Adipose tissue (tissue), 3 donors: ENCODE measurements around the gene OR11A1. TPM values are rescaled to one million over a fixed set of nuclear protein-coding genes. Genes with fewer than 3 reads are reported as not detected.

Source experiments
- H3K27ac ChIP-seq: one replicate; pipeline ENCODE4 v1.5.1; 2013; ENCODE audit warnings: low read depth, low read length
- WGBS, 3 donors: extraction: QIAGEN DNeasy Blood & Tissue Kit; methylation state at CpG; one replicate each; pipeline ENCODE4 v1.1.7; 2013; 5-methylcytosine and 5-hydroxymethylcytosine counted together
- polyA plus RNA-seq, 3 donors: library from polyadenylated mRNA; stranded (reverse); fragments of 200-250 nt; gene quantifications; one replicate each; pipeline ENCODE4 v1.2.3, GENCODE V29; 2013
- donor health status: healthy with polysubstance abuse.
- donor health status: Bipolar disorder and iron deficiency.
- donor health status: healthy.

The OR11A1 gene, protein sequence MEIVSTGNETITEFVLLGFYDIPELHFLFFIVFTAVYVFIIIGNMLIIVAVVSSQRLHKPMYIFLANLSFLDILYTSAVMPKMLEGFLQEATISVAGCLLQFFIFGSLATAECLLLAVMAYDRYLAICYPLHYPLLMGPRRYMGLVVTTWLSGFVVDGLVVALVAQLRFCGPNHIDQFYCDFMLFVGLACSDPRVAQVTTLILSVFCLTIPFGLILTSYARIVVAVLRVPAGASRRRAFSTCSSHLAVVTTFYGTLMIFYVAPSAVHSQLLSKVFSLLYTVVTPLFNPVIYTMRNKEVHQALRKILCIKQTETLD
- polyA plus RNA-seq, result not detected

DNA sequence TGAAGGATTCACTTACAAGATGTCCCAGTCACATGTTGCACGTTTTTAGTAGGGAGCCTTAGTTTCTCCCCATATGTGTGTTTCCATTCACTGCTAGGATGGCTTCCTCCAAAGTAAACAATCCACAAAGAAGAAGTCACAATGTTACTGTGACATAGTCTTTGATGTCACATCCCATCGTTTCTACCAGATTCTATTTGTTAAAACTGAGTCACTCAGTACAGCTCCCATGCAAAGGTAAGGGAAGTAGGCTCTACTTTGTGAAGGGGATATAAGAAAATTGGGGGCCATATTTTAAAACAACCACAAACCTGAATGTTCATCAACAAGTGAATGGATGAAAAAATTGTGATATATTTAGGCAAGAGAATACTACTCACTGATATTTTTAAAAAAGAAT, at the start of gene OR11A1, which contains the start of gene OR2H1:
TSS of gene OR11A1 (minus strand) at position 101 of the 400 bp plus-strand sequence. CDS start 29,430 bp downstream, outside the sequence.
TSS of gene OR2H1 (plus strand) at position 185 of the 400 bp plus-strand sequence. CDS start 4,615 bp downstream, outside the sequence.
- no peak within 1 kb of the TSS for H3K27ac ChIP-seq
- 50 to 68% (median 68%) methylated on average over 2 of the region's 2 CpGs for WGBS, 3 donors

DNA sequence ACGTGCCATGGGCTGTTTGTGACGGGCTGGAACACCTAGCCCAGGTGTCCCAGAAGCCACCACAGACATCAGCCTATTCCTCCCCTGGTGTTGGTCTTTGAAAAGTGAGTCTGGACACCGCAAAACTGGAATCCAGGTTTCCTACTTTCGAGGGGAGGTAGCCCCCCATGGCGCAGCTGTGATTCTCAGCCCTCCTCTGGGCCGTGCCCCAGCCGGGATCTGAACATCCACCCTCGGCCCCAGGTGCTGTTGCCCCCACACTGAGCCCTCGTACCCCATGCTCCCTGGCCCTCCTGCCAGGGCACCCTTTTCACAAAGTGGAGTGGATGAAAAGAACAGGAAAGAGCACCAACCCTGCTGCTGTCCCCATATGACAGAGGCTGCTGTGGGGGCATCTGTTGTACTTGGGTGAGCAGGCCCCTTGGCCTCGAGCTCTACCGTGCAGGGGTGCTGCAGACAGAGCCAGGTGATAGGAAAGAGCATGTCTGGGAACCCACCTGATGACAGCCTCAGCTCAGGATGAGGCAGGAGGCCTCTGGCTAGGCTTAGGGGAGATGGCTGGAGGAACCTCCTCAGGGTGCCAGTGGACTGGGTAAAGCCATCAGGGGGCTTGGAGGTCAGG, 49.7 kb upstream of the OR11A1 start:
- H3K27ac ChIP-seq, result no peak overlapping the region
- WGBS, 3 donors, result 72 to 89% (median 78%) methylated on average over 11 of the region's 11 CpGs

DNA sequence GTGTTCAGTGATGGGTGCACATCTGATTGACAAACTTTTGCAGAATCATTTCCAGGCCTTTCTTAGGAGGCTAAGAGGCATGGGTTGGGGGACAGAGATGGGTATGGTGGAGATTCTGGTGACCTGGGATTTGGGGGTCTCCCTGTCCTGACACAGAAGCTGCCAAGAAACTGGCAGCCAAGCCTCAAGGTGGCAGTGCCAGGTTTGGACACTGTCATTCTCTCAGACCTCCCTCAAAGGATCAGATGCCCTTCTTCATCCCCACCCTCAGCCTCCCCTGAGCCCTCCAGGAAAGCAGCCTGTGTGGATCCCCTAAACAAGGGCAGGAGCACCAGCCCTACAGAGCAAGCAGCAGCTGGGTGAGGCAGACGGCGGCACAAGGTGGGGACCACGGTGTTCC, 48.9 kb upstream of the OR11A1 start:
- WGBS, 3 donors, result 89 to 96% (median 94%) methylated on average over 3 of the region's 3 CpGs
- H3K27ac ChIP-seq, result no peak overlapping the region

DNA sequence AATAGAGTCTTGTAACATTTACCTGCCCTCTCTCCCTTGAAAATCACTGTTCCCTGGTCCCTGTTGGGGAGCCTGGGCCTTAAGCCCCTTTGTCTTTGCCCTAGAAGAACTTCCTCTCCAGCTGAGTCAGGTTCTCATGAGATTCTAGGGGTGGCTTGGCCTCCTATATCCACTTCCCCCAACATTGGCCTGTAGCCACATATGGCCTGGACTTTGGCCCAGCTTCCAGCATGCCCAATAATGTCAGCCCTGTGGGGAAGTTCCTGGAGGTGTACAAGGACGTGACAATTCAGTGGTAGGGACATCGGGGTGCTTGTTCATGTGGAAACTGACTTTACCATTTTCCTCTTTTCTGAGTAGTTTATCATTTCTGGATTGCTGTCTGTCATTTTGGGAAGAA, 48.1 kb upstream of the OR11A1 start:
- no peak overlapping the region for H3K27ac ChIP-seq
- WGBS, 3 donors, result 12 to 69% (median 54%) methylated on average over 2 of the region's 2 CpGs

DNA sequence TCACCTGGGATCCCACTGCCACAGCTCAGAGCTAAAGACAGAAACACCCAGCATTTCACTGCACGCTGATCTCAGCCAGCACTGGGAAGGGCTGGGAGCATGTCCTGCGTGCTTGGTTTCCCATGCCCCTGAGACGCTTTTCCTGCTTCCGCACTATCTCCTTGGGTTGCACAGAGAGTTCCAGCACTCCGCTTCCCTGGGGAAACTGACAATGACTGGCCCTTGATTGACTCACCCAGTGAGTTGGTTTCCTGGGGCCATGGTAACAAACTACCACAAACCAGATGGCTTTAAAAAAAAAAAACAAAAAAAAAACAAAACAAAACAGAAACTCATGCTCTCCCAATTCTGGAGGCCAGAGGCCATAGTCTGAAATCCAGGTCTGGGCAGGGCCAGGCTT, 45.7 kb upstream of the OR11A1 start:
- H3K27ac ChIP-seq, result no peak overlapping the region
- 88 to 95% (median 91%) methylated on average over 5 of the region's 5 CpGs for WGBS, 3 donors

DNA sequence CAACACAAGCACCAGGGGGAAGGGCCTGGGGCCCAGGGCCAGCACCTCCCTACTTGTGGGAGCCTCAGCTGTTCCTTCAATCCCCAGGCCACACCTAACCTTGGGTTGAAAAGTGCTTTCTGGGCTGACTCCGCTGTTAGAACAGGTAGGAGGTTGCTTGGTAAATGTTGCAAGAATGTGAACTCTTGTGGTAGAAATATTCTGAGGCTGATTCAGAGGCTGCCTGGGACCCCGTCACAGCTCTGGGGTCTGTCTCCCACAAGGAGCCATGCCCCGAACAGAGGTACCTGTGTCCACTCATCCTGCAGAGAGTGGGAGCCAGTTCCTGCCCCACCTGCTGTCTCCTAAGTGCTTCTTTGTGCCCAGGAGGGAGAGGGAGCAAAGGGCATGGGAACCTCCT, 45.3 kb upstream of the OR11A1 start:
- no peak overlapping the region for H3K27ac ChIP-seq
- 83 to 92% (median 91%) methylated on average over 3 of the region's 3 CpGs for WGBS, 3 donors

DNA sequence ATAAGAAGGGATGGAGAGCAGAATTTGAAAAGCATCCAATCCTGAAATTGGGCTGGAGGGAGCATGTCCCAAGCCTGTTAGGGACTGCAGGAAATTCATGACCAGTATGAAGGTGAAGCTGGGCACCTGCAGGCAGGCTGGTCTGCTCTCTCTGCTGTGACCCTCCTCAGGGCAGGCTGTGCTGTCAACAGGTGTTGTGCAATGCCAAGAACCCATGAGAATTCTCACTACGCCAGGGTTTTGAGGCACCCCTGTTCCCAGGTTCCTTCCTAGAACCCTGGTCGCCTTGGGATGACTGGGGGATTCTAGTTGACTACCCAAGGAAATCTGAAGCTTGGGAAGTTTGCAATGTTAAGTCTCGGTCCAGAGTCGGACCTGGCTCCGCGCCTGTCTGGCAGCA, 44.2 kb upstream of the OR11A1 start:
- H3K27ac ChIP-seq, result no peak overlapping the region
- WGBS, 3 donors, result 85 to 92% (median 92%) methylated on average over 6 of the region's 6 CpGs

DNA sequence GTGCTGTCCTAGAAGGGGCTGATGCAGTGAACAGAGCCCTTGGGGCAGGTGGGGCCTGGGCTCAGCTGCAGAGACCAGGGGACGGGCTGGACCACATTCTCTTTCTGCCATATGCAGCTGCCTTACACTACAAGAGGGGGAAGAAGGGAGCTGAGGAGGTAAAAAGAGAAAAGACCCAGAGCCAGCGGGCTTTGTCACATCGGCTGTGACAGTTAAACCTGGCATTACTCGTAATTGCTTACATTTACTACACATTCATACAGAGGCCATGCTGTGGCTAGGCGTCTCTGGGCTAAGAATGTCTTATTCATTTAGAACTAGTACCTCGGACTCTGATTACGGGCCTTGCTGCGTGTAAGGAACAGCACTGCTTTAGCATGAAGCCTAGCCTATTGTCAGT, 43.7 kb upstream of the OR11A1 start:
- no peak overlapping the region for H3K27ac ChIP-seq
- WGBS, 3 donors, result 82 to 93% (median 86%) methylated on average over 8 of the region's 8 CpGs

DNA sequence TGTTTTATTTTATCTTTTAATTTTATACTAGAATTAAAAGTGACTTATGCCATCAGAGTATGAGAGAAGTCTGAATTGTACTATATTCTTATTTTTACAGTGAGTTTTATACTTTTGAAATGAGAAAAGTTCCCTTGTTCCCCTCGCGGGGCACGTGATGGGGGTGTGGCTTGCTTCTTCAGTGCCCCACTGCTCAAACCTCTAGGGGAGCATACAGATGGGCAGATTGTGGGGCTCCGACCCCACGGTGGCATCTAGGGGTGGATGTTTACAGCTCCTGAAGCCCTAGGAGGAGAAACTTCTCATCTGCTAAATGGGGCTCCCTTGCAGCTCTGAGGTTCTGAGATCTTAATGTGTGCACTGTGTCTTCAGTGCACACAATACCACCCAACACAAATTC, 42.8 kb upstream of the OR11A1 start:
- H3K27ac ChIP-seq, result no peak overlapping the region
- WGBS, 3 donors, result 79 to 87% (median 83%) methylated on average over 5 of the region's 5 CpGs

DNA sequence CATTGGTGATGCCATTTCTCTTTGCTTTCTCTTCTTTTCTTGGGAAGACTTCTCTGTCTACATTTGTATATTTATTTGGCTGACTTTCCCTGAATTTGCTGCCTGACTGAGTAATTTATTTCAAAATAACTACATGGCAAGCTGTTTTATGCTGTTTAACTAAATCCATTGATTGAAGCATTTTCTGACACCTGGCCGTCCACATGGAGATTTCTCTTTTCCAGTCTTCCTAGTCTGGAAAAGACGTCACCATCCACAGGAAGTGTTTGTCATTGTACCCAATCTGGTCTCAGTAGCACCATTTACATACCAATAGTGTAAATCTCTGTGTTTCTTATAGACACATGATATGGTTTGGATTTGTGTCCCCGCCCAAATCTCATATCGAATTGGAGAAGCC, 40.1 kb upstream of the OR11A1 start:
- WGBS, 3 donors, result 71 to 83% (median 78%) methylated on average over 4 of the region's 4 CpGs
- H3K27ac ChIP-seq, result no peak overlapping the region

DNA sequence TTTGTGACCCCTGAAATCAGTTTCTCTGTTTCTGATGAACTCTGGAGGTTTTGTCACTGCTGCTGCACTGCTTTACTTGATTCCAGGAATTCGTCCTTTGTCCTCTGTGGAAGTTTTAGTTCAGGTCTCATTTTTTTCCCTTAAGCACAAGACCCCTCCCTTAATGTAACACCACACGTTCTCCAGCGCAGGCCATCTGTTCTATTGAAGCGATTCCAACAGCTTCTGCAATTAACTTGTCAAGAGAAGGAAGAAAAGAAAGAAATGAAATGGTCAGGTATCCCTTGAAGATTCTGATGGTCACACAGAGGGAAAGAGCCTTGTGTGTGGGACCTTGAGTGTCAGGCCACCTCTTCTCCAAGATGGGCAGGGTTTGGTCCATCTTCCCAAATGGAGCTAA, 38.7 kb upstream of the OR11A1 start:
- no peak overlapping the region for H3K27ac ChIP-seq
- WGBS, 3 donors, result 68 to 73% (median 72%) methylated on average over 4 of the region's 4 CpGs

DNA sequence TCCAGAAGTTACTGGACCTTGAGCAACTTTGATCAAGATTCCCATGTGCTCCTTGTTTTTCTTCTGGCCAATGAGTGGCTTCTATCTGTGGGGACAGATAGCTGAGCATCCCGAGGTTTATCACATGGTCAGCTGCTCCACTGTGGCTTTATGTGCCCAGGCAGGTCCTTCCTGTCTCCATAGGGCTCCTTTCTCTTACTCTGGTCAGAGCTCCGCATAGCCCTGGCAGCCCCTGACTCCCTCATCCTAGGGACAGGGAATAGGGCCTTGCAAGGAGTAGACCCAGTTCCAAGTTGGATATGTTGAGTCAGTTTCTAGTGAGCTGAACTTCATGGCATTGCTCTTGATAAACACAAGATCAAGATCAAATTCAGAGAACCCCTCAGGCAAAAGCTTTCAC, 37.3 kb upstream of the OR11A1 start:
- 58 to 79% (median 61%) methylated on average over 2 of the region's 2 CpGs for WGBS, 3 donors
- no peak overlapping the region for H3K27ac ChIP-seq

DNA sequence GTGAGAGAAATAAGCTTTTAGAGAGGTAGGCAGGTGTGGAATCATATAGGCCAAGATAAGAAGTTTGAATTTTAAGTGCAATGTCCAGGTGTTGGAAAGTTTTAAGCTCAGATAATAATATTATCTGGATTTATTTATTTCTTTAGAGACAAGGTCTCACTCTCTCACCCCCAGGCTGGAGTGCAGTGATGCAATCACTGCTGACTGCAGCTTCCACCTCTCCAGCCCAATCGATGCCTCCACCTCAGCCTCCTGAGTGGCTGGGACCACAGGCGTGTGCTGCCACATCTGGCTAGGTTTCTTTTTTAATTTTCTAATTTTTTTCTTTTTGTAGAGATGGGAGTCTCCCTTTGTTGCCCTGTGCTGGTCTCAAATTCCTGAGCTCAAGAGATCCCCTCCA, 36.4 kb upstream of the OR11A1 start:
- H3K27ac ChIP-seq, result no peak overlapping the region
- 56 to 66% (median 62%) methylated on average over 2 of the region's 2 CpGs for WGBS, 3 donors

DNA sequence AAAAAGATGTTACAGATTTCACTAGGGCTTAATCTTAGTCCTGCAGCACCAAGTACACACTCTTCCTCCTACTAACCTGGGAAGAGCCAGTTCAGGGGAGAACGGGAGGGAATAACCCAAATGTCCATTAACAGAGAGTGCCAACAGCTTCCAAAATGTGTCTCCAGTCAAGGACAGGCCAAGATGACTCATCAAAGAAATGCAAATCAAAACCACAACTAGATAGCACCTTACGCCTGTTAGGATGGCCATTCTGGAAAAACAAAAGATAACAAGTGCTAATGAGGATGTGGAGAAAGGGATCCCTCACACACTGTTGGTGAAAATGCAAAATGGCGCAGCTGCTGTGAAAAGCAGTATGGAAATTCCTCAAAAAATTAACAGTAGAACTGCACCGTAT, 34.7 kb upstream of the OR11A1 start:
- WGBS, 3 donors, result 83 to 86% (median 86%) methylated on average over 4 of the region's 4 CpGs
- no peak overlapping the region for H3K27ac ChIP-seq

DNA sequence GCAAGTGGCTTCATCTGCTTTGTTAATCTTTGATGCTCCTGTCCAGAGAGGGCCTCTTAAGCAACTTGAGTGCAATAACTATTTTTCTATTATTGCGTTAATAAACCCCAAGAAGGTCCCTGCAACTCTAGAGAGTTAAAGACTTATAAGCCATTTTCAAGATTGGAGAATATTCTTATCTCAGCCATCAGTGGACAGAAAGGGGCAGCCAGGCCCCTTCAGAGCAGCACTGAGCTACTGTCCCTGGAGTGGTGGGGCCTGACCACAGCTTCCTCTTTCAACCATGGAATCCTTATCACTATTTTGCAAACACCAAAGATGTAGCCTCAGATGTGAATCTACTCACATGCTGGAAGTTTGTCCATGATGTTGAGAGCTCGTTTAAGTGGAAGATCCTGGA, 33.7 kb upstream of the OR11A1 start:
- 35 to 70% (median 37%) methylated on average over 2 of the region's 2 CpGs for WGBS, 3 donors
- H3K27ac ChIP-seq, result no peak overlapping the region

DNA sequence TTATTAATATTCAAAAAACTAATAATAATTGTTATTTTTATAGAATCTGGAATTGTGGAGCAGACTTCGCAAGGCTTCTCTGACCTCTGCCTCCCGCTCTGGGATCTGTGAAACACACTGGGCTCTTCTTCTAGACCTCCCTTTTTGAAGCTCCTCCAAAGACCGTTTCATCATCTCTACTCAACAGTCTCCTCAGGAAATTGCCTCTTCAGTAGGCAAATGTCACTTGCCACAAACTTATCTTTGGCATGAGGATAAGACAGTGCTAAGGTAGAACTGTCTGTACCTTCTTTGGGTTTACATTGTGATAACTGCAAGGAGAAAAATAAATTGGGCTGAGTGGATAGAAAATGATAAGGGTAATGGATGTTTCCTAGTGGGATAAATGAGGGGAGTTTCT, 33.2 kb upstream of the OR11A1 start:
- WGBS, 3 donors, result 49 to 85% (median 61%) methylated on average over 3 of the region's 3 CpGs
- no peak overlapping the region for H3K27ac ChIP-seq

DNA sequence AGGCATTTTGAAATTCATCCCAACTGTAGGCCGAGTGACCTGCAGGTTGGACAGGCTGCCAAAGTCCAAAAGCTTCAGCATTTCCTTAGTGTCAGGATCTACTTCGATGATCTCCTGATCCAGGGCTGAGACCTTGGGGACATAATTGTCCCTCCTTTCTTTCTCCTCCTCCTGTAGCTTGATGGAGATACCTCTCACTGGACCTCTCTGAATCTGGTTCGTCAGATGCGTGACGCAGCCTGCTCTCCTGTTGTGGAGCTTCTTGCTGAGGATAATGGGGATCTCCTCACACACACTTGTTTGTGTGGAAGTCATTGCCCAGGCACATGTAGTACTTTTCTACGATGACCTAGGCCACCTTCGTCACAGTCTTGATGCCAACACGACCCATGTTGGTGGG, 32.4 kb upstream of the OR11A1 start:
- 92 to 93% (median 93%) methylated on average over 8 of the region's 8 CpGs for WGBS, 3 donors
- no peak overlapping the region for H3K27ac ChIP-seq

DNA sequence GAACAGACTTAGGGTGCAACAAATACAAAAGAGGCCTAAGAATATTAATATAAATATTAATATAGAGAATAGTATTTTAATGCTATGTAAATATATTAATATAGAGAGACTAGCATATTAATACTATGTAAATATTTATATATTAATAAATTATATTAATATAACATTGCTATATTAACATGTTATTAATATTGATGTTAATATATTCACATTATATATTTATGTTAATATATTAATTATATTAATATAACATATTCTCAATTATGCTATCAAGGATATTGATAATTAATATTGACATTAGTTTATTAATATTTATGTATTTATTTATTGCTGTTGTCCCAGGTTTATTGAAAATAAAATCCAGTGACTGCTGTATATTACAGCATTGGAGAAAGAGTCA, 32.0 kb upstream of the OR11A1 start:
- H3K27ac ChIP-seq, result no peak overlapping the region

DNA sequence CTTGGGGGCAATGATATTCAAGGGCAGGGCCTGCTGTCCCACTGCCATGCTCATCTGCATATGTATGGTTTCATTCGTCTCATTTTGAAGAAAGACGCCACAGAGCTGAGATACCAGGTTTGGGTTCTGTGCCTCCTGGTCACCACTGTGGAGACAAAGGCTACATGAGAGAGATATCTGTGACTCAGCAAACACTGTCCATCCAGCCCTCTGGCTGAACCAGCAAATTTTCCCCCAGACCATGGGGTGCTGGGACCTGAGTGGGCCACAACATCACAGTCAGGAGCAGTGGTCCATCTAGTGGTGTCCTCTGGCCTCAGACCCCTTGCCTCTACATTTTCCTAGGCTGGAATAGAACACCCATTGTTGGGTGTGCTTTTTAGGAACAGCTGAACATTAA, 30.8 kb upstream of the OR11A1 start, which contains the start of gene MAS1L:
TSS of gene MAS1L (minus strand) at position 297 of the 400 bp plus-strand sequence. CDS start at position 243, 54 bp downstream.
- H3K27ac ChIP-seq, result no peak within 1 kb of the TSS
- WGBS, 3 donors, result 94 to 97% (median 95%) methylated on average over 2 of the region's 2 CpGs

DNA sequence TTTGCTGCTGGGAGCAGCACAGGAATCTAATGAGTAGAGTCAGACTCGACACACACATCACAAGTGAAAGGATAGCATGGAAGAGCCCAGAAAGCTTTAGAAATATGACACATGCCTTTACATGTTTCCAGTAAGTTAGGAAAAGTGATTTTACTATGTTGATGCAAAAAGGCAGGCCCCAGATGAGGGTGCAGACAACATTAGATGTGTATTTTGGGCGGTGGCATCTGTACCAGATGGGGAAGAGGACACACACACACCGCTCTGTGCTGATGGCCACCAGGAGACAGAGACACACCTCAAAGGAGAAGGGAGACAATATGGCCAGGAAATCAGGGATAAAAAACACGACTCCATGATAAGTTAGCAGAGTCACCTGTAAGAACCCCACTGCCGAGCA, 30.3 kb upstream of the OR11A1 start:
- H3K27ac ChIP-seq, result no peak overlapping the region
- 74 to 91% (median 86%) methylated on average over 5 of the region's 5 CpGs for WGBS, 3 donors
